A673 (cell line): ENCODE data around the gene SPSB3. TPM values are rescaled to one million over a fixed set of nuclear protein-coding genes. Genes with fewer than 3 reads are reported as not detected.

Source experiments
- BruUV-seq: library from RNA; stranded (reverse); fragments of 400-500 nt; replicated peaks from 2 replicates; lab custom pipeline; 2021; lab: Mats Ljungman, UMichigan
- CTCF ChIA-PET: fragments of 300-600 bp; sonication (Branson Sonifier 250); formaldehyde crosslinking; loops from one replicate; lab custom pipeline; 2022; ENCODE audit warnings: antibody characterized with exemption; lab: Charles Lee
- POLR2A ChIA-PET: fragments of 300-600 bp; sonication (Branson Sonifier 250); formaldehyde crosslinking; loops from one replicate; lab custom pipeline; 2022; ENCODE audit warnings: antibody characterized with exemption; ENCODE audit not compliant: low non-redundant PET; lab: Charles Lee
- DNase-seq: peaks from one replicate; pipeline ENCODE4 v3.0.0-alpha.2; 2015; ENCODE audit warnings: low spot score
- H3K27ac ChIP-seq: fragments of 200-600 bp; sonication (generic); 2 replicates; pipeline ENCODE4 v1.5.1; 2016; ENCODE audit warnings: mixed run types, low read depth, mild to moderate bottlenecking, mixed read lengths, antibody characterized with exemption, low read length; ENCODE audit not compliant: poor library complexity, severe bottlenecking
- H3K27me3 ChIP-seq: fragments of 200-600 bp; sonication (generic); replicated peaks from 2 replicates; pipeline ENCODE4 v1.6.1; 2017; ENCODE audit warnings: mixed run types, low read depth, mild to moderate bottlenecking, mixed read lengths, antibody characterized with exemption, low read length; ENCODE audit not compliant: insufficient read depth, poor library complexity
- H3K36me3 ChIP-seq: fragments of 200-600 bp; sonication (generic); 2 replicates; pipeline ENCODE4 v1.6.1; 2016; ENCODE audit warnings: mixed run types, mild to moderate bottlenecking, mixed read lengths, antibody characterized with exemption, low read length; ENCODE audit not compliant: insufficient read depth, poor library complexity, severe bottlenecking
- H3K4me1 ChIP-seq: fragments of 200-600 bp; sonication (generic); 2 replicates; pipeline ENCODE4 v1.6.1; 2017; ENCODE audit warnings: mixed run types, mild to moderate bottlenecking, mixed read lengths, antibody characterized with exemption, low read length; ENCODE audit not compliant: insufficient read depth, poor library complexity, severe bottlenecking
- H3K4me3 ChIP-seq: fragments of 200-600 bp; sonication (generic); 2 replicates; pipeline ENCODE4 v1.5.1; 2016; ENCODE audit warnings: low read depth, mixed run types, mild to moderate bottlenecking, mixed read lengths, low read length; ENCODE audit not compliant: poor library complexity, severe bottlenecking
- H3K9me3 ChIP-seq: fragments of 200-600 bp; sonication (generic); 2 replicates; pipeline ENCODE4 v1.6.1; 2016; ENCODE audit warnings: mixed run types, low read depth, mild to moderate bottlenecking, mixed read lengths, antibody characterized with exemption, low read length; ENCODE audit not compliant: poor library complexity, severe bottlenecking
- EZH2 ChIP-seq: fragments of 200-600 bp; sonication (generic); IDR thresholded peaks from 2 replicates; pipeline ENCODE4 v1.6.1; 2017; ENCODE audit warnings: borderline replicate concordance, low read depth, mild to moderate bottlenecking, mixed read lengths, antibody characterized with exemption, low read length; ENCODE audit not compliant: poor library complexity, severe bottlenecking
- intact Hi-C: fragments of 100-400 bp; cut with micrococcal nuclease; formaldehyde crosslinking; loops from one replicate; pipeline ENCODE4 v1.10.0; 2022; ENCODE audit not compliant: unreplicated experiment
- microRNA-seq: library from miRNA; unstranded; fragments of <30 nt; microRNA quantifications from one replicate; pipeline ENCODE4 v1.2.0, GENCODE V29; 2021
- total RNA-seq: library from RNA; stranded (reverse); gene quantifications from 2 replicates; pipeline ENCODE4 v1.2.3, GENCODE V29; 2021
- TF ChIP-seq, protein P1 (sequence below): fragments of 300-800, 200-600 bp; sonication (generic); conservative IDR thresholded peaks from 2 replicates; pipeline ENCODE4 v1.5.1; 2017; ENCODE audit warnings: low read depth, mild to moderate bottlenecking, antibody characterized with exemption, low read length, moderate library complexity, mixed read lengths

SPSB3 gene
- total RNA-seq, 1 experiment from 2014 or later: 15.0 TPM

GRCh38 chr16:1729026-1729425, 53.3 kb downstream of the SPSB3 start:
- no TSS peak for BruUV-seq
- no peak for DNase-seq
- ChIA-PET CTCF (no interaction called here), POLR2A (no interaction called here)
- intact Hi-C loops: no loop called here
- no peaks in the 10 kb centered on the region for H3K27me3 ChIP-seq
- no peak overlapping the region for H3K27ac ChIP-seq
- no peaks in the 10 kb centered on the region for H3K9me3 ChIP-seq
- no peak overlapping the region for H3K4me3 ChIP-seq
- no peaks in the 10 kb centered on the region for H3K4me1 ChIP-seq
- H3K36me3 ChIP-seq: peaks cover 6% of the 10 kb centered on the region
- TF ChIP-seq EZH2: no peak
- TF ChIP-seq, protein P1, sequence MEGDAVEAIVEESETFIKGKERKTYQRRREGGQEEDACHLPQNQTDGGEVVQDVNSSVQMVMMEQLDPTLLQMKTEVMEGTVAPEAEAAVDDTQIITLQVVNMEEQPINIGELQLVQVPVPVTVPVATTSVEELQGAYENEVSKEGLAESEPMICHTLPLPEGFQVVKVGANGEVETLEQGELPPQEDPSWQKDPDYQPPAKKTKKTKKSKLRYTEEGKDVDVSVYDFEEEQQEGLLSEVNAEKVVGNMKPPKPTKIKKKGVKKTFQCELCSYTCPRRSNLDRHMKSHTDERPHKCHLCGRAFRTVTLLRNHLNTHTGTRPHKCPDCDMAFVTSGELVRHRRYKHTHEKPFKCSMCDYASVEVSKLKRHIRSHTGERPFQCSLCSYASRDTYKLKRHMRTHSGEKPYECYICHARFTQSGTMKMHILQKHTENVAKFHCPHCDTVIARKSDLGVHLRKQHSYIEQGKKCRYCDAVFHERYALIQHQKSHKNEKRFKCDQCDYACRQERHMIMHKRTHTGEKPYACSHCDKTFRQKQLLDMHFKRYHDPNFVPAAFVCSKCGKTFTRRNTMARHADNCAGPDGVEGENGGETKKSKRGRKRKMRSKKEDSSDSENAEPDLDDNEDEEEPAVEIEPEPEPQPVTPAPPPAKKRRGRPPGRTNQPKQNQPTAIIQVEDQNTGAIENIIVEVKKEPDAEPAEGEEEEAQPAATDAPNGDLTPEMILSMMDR: no peak

DNA sequence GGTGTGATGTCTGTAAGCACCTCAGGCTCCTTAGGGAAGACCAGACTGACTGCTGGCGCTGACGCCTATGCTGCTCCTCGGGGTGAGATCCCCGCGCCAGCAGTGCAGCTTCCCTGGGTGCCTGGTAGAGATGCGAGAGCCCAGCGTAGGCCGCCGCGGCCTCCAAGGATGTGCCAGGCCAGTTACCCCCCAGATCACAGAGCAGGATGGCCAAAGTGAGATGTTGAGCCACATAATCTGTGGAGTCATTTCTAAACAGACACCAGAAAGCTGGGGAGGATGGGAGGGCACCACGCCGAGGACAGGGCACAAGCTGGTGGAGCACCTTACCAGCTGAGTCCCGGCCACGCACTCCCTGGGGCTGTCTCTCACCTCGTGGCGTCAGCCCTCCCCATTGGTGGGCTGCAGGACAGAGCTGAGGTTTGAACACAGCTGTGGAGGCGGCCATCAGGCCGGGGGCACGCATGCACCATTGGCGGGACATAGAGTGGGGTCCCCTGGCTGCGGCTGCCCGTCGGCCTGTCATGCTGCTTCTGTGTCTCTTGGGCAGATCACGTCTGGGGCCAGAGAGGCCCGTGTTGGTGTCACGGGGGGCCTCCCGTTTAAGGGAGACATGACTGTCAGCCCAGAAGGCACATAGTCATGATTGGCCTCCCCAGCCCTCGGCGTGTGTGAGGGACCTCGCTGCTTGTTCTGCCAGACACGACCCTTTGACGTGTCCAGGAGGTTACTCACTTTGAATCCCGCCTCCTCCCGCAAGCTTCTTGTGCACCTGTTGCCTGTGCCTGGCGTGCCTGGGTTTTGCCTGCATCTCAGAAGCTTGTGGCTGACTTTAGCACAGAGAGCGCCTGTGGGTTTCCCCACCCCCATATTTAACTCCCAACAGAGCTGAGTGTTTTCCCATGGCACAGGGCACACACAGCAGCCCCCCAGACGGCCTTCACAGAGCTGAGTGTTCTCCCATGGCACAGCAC, 54.4 kb downstream of the SPSB3 start:
- Histone ChIP-seq H3K36me3 (peaks cover 6% of the 10 kb centered on the region), H3K9me3 (no peaks in the 10 kb centered on the region), H3K4me1 (peaks cover 3% of the 10 kb centered on the region), H3K27me3 (no peaks in the 10 kb centered on the region), H3K27ac (no peak overlapping the region), H3K4me3 (no peak overlapping the region)
- no peak for DNase-seq
- BruUV-seq: no TSS peak
- intact Hi-C loops: no loop called here
- CTCF ChIA-PET: no interaction called here
- no peak for TF ChIP-seq EZH2
- TF ChIP-seq, protein P1: no peak
- POLR2A ChIA-PET: no interaction called here

Small RNA genes within 50 kb of the gene (microRNA-seq; reads per million reads assigned to microRNA genes)
- 51.2 reads per million, percentile 57 among the genes with 10 or more reads in this experiment for gene MIR3177

Other genes with a start within 250 kb of the SPSB3 start
- gene TMEM204, start 248.9 kb downstream of the SPSB3 start, total RNA-seq: not detected in 2 replicates
- gene IFT140, start 170.5 kb downstream of the SPSB3 start, total RNA-seq: 21.8 and 34.6 TPM in 2 replicates
- 33.0 and 38.4 TPM in 2 replicates for gene CRAMP1, start 170.2 kb downstream of the SPSB3 start, total RNA-seq
- gene JPT2, start 104.3 kb downstream of the SPSB3 start, total RNA-seq: 197 and 200 TPM in 2 replicates
- gene MAPK8IP3, start 76.4 kb downstream of the SPSB3 start, total RNA-seq: 66.9 and 69.2 TPM in 2 replicates
- 35.3 and 40.8 TPM in 2 replicates for gene NME3, start 11.0 kb downstream of the SPSB3 start, total RNA-seq
- gene EME2, start 9.8 kb downstream of the SPSB3 start, total RNA-seq: 19.5 and 19.9 TPM in 2 replicates
- gene MRPS34, start 9.4 kb downstream of the SPSB3 start, total RNA-seq: 247 and 250 TPM in 2 replicates
- 76.0 and 76.6 TPM in 2 replicates for gene NUBP2, start 389 bp upstream of the SPSB3 start, total RNA-seq
- not detected in 2 replicates for gene IGFALS, start 11.1 kb upstream of the SPSB3 start, total RNA-seq
- gene HAGH, start 44.3 kb upstream of the SPSB3 start, total RNA-seq: 14.4 and 23.4 TPM in 2 replicates
- gene FAHD1, start 44.6 kb upstream of the SPSB3 start, total RNA-seq: 19.9 and 22.1 TPM in 2 replicates
- 0.48 and 0.62 TPM in 2 replicates for gene MEIOB, start 89.6 kb upstream of the SPSB3 start, total RNA-seq
- gene HS3ST6, start 135.8 kb upstream of the SPSB3 start, total RNA-seq: not detected in 2 replicates
- 17.7 and 23.4 TPM in 2 replicates for gene MSRB1, start 160.6 kb upstream of the SPSB3 start, total RNA-seq
- gene RPL3L, start 172.1 kb upstream of the SPSB3 start, total RNA-seq: not detected in 2 replicates
- 178 and 210 TPM in 2 replicates for gene NDUFB10, start 177.0 kb upstream of the SPSB3 start, total RNA-seq
- gene RPS2, start 182.3 kb upstream of the SPSB3 start, total RNA-seq: 3,326 and 3,385 TPM in 2 replicates
- not detected in 2 replicates for gene RNF151, start 184.3 kb upstream of the SPSB3 start, total RNA-seq
- 58.4 and 64.1 TPM in 2 replicates for gene TBL3, start 189.5 kb upstream of the SPSB3 start, total RNA-seq
- 0.90 and 1.2 TPM in 2 replicates for gene NOXO1, start 198.9 kb upstream of the SPSB3 start, total RNA-seq
- 26.2 and 27.4 TPM in 2 replicates for gene GFER, start 201.6 kb upstream of the SPSB3 start, total RNA-seq
- 1.4 and 2.3 TPM in 2 replicates for gene SYNGR3, start 207.4 kb upstream of the SPSB3 start, total RNA-seq
- gene ZNF598, start 227.2 kb upstream of the SPSB3 start, total RNA-seq: 68.0 and 75.8 TPM in 2 replicates
- gene NPW, start 237.2 kb upstream of the SPSB3 start, total RNA-seq: 96.5 and 105 TPM in 2 replicates
- 19.5 and 26.4 TPM in 2 replicates for gene NHERF2, start 244.3 kb upstream of the SPSB3 start, total RNA-seq